Liver (tissue), 9 donors: ENCODE data around the gene BAZ2B. TPM values are rescaled to one million over a fixed set of nuclear protein-coding genes. Genes with fewer than 3 reads are reported as not detected.

Experiments used
- DNase-seq: peaks from one replicate; pipeline ENCODE4 v3.0.0-alpha.2; 2017; ENCODE audit warnings: low spot score
- H3K27ac ChIP-seq, 2 donors: one replicate each; pipeline ENCODE4 v1.7.0; 2013; ENCODE audit warnings: inconsistent platforms in 2 of 2, low read length in 2 of 2, control low read depth in 1 of 2, low read depth in 1 of 2, mild to moderate bottlenecking in 1 of 2
- H3K27me3 ChIP-seq, 4 donors: one replicate each; pipeline versions ENCODE4 v1.6.1 to v1.7.0; 2013; ENCODE audit warnings: low read length in 3 of 4, inconsistent platforms in 1 of 4, mild to moderate bottlenecking in 1 of 4, moderate library complexity in 1 of 4; ENCODE audit not compliant: control insufficient read depth in 4 of 4, insufficient read depth in 4 of 4
- H3K36me3 ChIP-seq, 4 donors: one replicate each; pipeline versions ENCODE4 v1.6.1 to v1.7.0; 2013; ENCODE audit warnings: low read length in 3 of 4, mild to moderate bottlenecking in 3 of 4, low read depth in 1 of 4, moderate library complexity in 1 of 4; ENCODE audit not compliant: control insufficient read depth in 4 of 4, insufficient read depth in 3 of 4
- H3K4me1 ChIP-seq, 4 donors: one replicate each; pipeline versions ENCODE4 v1.6.1 to v1.7.0; 2013; ENCODE audit warnings: low read length in 3 of 4, mild to moderate bottlenecking in 3 of 4, moderate library complexity in 1 of 4; ENCODE audit not compliant: control insufficient read depth in 4 of 4, insufficient read depth in 4 of 4
- H3K4me3 ChIP-seq, 3 donors: one replicate each; pipeline versions ENCODE4 v1.6.1 to v1.7.0; 2013; ENCODE audit warnings: low read length in 3 of 3, control low read depth in 1 of 3, low read depth in 1 of 3, mild to moderate bottlenecking in 1 of 3
- H3K9ac ChIP-seq, 2 donors: one replicate each; pipeline ENCODE4 v1.7.0; 2013; ENCODE audit warnings: low read length in 2 of 2, mild to moderate bottlenecking in 2 of 2, moderate library complexity in 2 of 2, control low read depth in 1 of 2, low read depth in 1 of 2
- H3K9me3 ChIP-seq, 4 donors: one replicate each; pipeline versions ENCODE4 v1.6.1 to v1.7.0; 2013; ENCODE audit warnings: low read length in 3 of 4; ENCODE audit not compliant: control insufficient read depth in 4 of 4
- ATF3 ChIP-seq: IDR thresholded peaks from 2 replicates; pipeline ENCODE4 v1.6.1; 2016; ENCODE audit warnings: antibody characterized with exemption
- CTCF ChIP-seq: fragments of 150-350 bp; IDR thresholded peaks from 2 replicates; pipeline ENCODE4 v1.5.1; 2017; ENCODE audit warnings: improper control_type of control experiment, low read depth, low read length; ENCODE audit not compliant: missing input control
- EGR1 ChIP-seq, 2 donors: IDR thresholded peaks; 2 replicates each; pipeline ENCODE4 v1.6.1; 2016 to 2018; ENCODE audit warnings: antibody characterized with exemption in 2 of 2, low read depth in 2 of 2
- FOXA1 ChIP-seq: IDR thresholded peaks from 2 replicates; pipeline ENCODE4 v1.6.1; 2016; ENCODE audit warnings: antibody characterized with exemption
- FOXA2 ChIP-seq: IDR thresholded peaks from 2 replicates; pipeline ENCODE4 v1.6.1; 2016; ENCODE audit warnings: antibody characterized with exemption
- GABPA ChIP-seq, 2 donors: IDR thresholded peaks in 1 of 2; conservative IDR thresholded peaks in 1 of 2; 2 replicates each; pipeline ENCODE4 v1.6.1; 2016; ENCODE audit warnings: antibody characterized with exemption in 2 of 2, mild to moderate bottlenecking in 1 of 2, moderate library complexity in 1 of 2
- HNF4A ChIP-seq, 2 donors: conservative IDR thresholded peaks; 2 replicates each; pipeline ENCODE4 v1.6.1; 2016; ENCODE audit warnings: antibody characterized with exemption in 2 of 2, mild to moderate bottlenecking in 2 of 2
- HNF4G ChIP-seq: IDR thresholded peaks from 2 replicates; pipeline ENCODE4 v1.6.1; 2016; ENCODE audit warnings: antibody characterized with exemption
- JUND ChIP-seq, 2 donors: IDR thresholded peaks; 2 replicates each; pipeline ENCODE4 v1.6.1; 2016; ENCODE audit warnings: antibody characterized with exemption in 2 of 2
- MAX ChIP-seq: IDR thresholded peaks from 2 replicates; pipeline ENCODE4 v1.6.1; 2016; ENCODE audit warnings: antibody characterized with exemption
- NR2F2 ChIP-seq: IDR thresholded peaks from 2 replicates; pipeline ENCODE4 v1.6.1; 2016; ENCODE audit warnings: antibody characterized with exemption
- REST ChIP-seq: IDR thresholded peaks from 2 replicates; pipeline ENCODE4 v1.6.1; 2016; ENCODE audit warnings: antibody characterized with exemption, mild to moderate bottlenecking
- RXRA ChIP-seq, 2 donors: IDR thresholded peaks; 2 replicates each; pipeline ENCODE4 v1.6.1; 2017 to 2018; ENCODE audit warnings: antibody characterized with exemption in 2 of 2, mild to moderate bottlenecking in 1 of 2
- SP1 ChIP-seq: IDR thresholded peaks from 2 replicates; pipeline ENCODE4 v1.6.1; 2018; ENCODE audit warnings: antibody characterized with exemption, mild to moderate bottlenecking
- TAF1 ChIP-seq: conservative IDR thresholded peaks from 2 replicates; pipeline ENCODE4 v1.6.1; 2016; ENCODE audit warnings: antibody characterized with exemption, mild to moderate bottlenecking
- YY1 ChIP-seq: IDR thresholded peaks from 2 replicates; pipeline ENCODE4 v1.6.1; 2016; ENCODE audit warnings: antibody characterized with exemption, mild to moderate bottlenecking
- ZBTB33 ChIP-seq: IDR thresholded peaks from 2 replicates; pipeline ENCODE4 v1.6.1; 2016; ENCODE audit warnings: antibody characterized with exemption
- WGBS: extraction: QIAGEN DNeasy Blood & Tissue Kit; methylation state at CpG from one replicate; pipeline ENCODE4 v1.1.7; 2013; 5-methylcytosine and 5-hydroxymethylcytosine counted together
- polyA plus RNA-seq, 2 donors: library from polyadenylated mRNA; stranded (reverse) in 1 of 2; unstranded in 1 of 2; fragments of 200-250 nt in 1 of 2; fragments of >200 nt in 1 of 2; fragmentation: Nextera tagmentation in 1 of 2; extraction: Ambion mirVana in 1 of 2; gene quantifications; one replicate each; pipeline versions ENCODE4 v1.2.1 to v1.2.3, GENCODE V29; 2013 to 2015
- total RNA-seq, 2 donors: library from RNA; depleted of rRNA; stranded (reverse); fragments of >200 nt; gene quantifications; one replicate each; pipeline ENCODE4 v1.2.3, GENCODE V29; 2014
- donor health status: healthy.
- donor health status: healthy.
- donor health status: healthy.
- donor health status: healthy.
- donor health status: healthy.

Gene BAZ2B
- total and polyA plus RNA-seq, 4 donors = 6.7 to 61.0 (median 24.9) TPM

- no peak for TF ChIP-seq CTCF
- TF ChIP-seq ATF3 = no peak
- TF ChIP-seq MAX = no peak
- no peak for TF ChIP-seq HNF4A (conservative IDR thresholded peaks at IDR 0.05)
Measured at GRCh38 chr2:159381574-159381973, 234.8 kb downstream of the BAZ2B start (continued).

GRCh38 chr2:159380685-159381239 is 235.6 kb downstream of the BAZ2B start:
- TF ChIP-seq HNF4A (conservative IDR thresholded peaks at IDR 0.05) = peak; percentile 54 to 68
- no peak for TF ChIP-seq SP1
- 58% methylated on average over 1 of the region's 1 CpG for WGBS
- no peaks in the 10 kb centered on the region for H3K9me3 ChIP-seq
- DNase-seq = no peak
- peaks cover 0 to 13% (median 0%) of the 10 kb centered on the region in 4 donors for H3K4me1 ChIP-seq
- H3K4me3 ChIP-seq = no peak overlapping the region
- H3K36me3 ChIP-seq = peaks cover 0 to 24% (median 9%) of the 10 kb centered on the region in 4 donors
- H3K27ac ChIP-seq = no peak overlapping the region
- no peaks in the 10 kb centered on the region for H3K27me3 ChIP-seq
- no peak overlapping the region for H3K9ac ChIP-seq

- WGBS = 0% methylated on average over 1 of the region's 1 CpG
- H3K9ac ChIP-seq = no peak overlapping the region
- H3K4me1 ChIP-seq = peaks cover 0 to 13% (median 0%) of the 10 kb centered on the region in 4 donors
- H3K27ac ChIP-seq = no peak overlapping the region
- H3K4me3 ChIP-seq = no peak overlapping the region
- no peak for DNase-seq
- no peaks in the 10 kb centered on the region for H3K27me3 ChIP-seq
- peaks cover 0 to 20% (median 5%) of the 10 kb centered on the region in 4 donors for H3K36me3 ChIP-seq
- H3K9me3 ChIP-seq = no peaks in the 10 kb centered on the region
- TF ChIP-seq CTCF = no peak
- no peak for TF ChIP-seq NR2F2
- no peak for TF ChIP-seq FOXA1
- TF ChIP-seq FOXA2 = no peak
- TF ChIP-seq HNF4G = no peak
- no peak for TF ChIP-seq RXRA (IDR thresholded peaks at IDR 0.05)
- TF ChIP-seq ATF3 = no peak
- no peak for TF ChIP-seq MAX
- no peak for TF ChIP-seq YY1
- TF ChIP-seq SP1 = no peak
- no peak for TF ChIP-seq REST
- TF ChIP-seq HNF4A (conservative IDR thresholded peaks at IDR 0.05) = no peak
- no peak for TF ChIP-seq GABPA (IDR thresholded peaks at IDR 0.05 in 1 of 2, conservative IDR thresholded peaks at IDR 0.05 in 1 of 2)
- TF ChIP-seq EGR1 (IDR thresholded peaks at IDR 0.05; ENCODE audit: low read depth in 2 of 2) = no peak
- TF ChIP-seq TAF1 = no peak
- no peak for TF ChIP-seq JUND (IDR thresholded peaks at IDR 0.05)
- TF ChIP-seq ZBTB33 = no peak
Measured at GRCh38 chr2:159379181-159379580, 237.2 kb downstream of the BAZ2B start.
